ENCODE results near the gene CLPTM1.

- no peak for TF ChIP-seq CTCF (IDR thresholded peaks at IDR 0.05 in 2 of 3, conservative IDR thresholded peaks at IDR 0.05 in 1 of 3; ENCODE audit: borderline replicate concordance in 1 of 3, insufficient read depth in 1 of 3, low read depth in 2 of 3, low read length in 2 of 3)
- TF ChIP-seq ZFX (IDR thresholded peaks at IDR 0.05), result no peak
- TF ChIP-seq MAX (IDR thresholded peaks at IDR 0.05), result no peak
- no peak for TF ChIP-seq POLR2AphosphoS5 (IDR thresholded peaks at IDR 0.05; ENCODE audit: low read depth, low read length)
- no peak for TF ChIP-seq EZH2 (IDR thresholded peaks at IDR 0.05)
- no peak for TF ChIP-seq JUND (IDR thresholded peaks at IDR 0.05)
- no peak for TF ChIP-seq ZNF274 (IDR thresholded peaks at IDR 0.05; ENCODE audit: low read depth, low read length)
- TF ChIP-seq REST (IDR thresholded peaks at IDR 0.05; ENCODE audit: low read depth), result no peak
These were observed 48.3 kb downstream of the CLPTM1 start for GRCh38 chr19:45003485-45003884.
